HPDE6-E6E7 (cell line): ENCODE results near the gene DERL3.
A peak's percentile ranks its signal among the peaks of the same experiment; 100 is the strongest.
"Not testable (repeated sequence)": the region's sequence is repeated elsewhere in the genome, so short reads cannot be mapped to it uniquely, and the experiment has no call there.

ENCODE experiments used
- DNase-seq: peaks from one replicate; pipeline ENCODE4 v3.0.0; 2011; ENCODE audit warnings: missing footprints; ENCODE audit errors: extremely low spot score

DERL3 gene

GRCh38 chr22:23838681-23839468 lies at the start of gene DERL3:
TSS of gene DERL3 (minus strand) at chr22:23839006. CDS start at chr22:23838987, 19 bp downstream.
- peak; percentile 95 for DNase-seq

DNA sequence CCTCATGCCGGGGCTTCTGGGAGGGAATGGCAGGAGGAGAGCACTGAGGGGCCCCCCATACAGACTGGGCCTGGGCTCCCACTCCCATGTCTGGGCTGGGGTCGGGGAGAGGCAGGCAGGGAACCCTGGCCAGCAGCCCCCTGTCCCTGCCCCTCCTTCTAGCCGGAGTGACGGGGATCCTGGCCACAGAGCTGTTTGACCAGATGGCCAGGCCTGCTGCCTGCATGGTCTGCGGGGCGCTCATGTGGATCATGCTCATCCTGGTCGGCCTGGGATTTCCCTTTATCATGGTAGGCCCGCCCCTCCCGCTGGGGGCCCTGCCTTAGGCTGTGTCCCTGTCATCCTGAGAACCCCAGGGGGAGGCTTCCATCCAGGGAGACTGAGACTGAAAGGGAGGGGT lies 45.3 kb upstream of the DERL3 start:
- DNase-seq = no peak

DNA sequence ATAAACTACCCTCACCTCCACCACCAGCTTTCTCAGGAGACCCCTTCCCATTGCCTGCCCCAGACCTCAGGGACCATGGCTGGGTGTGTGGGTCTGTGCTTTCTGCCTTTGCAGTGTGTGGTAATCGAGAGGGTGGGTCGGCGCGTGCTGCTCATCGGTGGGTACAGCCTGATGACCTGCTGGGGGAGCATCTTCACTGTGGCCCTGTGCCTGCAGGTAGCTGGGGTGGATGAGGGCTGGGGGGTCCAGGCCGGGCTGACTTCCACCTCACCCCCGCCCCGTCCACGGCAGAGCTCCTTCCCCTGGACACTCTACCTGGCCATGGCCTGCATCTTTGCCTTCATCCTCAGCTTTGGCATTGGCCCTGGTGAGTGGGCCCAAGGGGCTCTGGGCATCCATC lies 44.9 kb upstream of the DERL3 start:
- no peak for DNase-seq

GRCh38 chr22:23882370-23882769 lies 43.6 kb upstream of the DERL3 start:
- no peak for DNase-seq

- no peak for DNase-seq
These were observed 39.4 kb upstream of the DERL3 start for GRCh38 chr22:23878219-23878618.

- no peak for DNase-seq
These were observed 38.8 kb upstream of the DERL3 start for GRCh38 chr22:23877566-23877965.

GRCh38 chr22:23875801-23876200 lies 37.0 kb upstream of the DERL3 start:
- DNase-seq = no peak

DNA sequence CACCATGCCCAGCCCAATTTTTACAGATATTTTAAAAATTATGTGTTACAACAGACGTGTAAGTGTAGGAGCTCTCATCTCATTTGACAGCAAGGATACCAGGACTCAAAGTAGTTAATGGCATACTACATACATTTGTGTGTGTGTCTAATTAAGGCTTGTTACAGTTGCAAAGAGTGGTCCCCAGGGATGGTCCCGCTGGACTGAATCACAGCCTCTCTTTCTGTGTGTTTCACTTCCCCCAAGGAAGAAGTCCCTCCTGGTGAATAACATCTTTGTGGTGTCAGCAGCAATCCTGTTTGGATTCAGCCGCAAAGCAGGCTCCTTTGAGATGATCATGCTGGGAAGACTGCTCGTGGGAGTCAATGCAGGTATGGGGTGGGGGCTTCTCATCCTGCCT lies 36.1 kb upstream of the DERL3 start:
- no peak for DNase-seq

DNA sequence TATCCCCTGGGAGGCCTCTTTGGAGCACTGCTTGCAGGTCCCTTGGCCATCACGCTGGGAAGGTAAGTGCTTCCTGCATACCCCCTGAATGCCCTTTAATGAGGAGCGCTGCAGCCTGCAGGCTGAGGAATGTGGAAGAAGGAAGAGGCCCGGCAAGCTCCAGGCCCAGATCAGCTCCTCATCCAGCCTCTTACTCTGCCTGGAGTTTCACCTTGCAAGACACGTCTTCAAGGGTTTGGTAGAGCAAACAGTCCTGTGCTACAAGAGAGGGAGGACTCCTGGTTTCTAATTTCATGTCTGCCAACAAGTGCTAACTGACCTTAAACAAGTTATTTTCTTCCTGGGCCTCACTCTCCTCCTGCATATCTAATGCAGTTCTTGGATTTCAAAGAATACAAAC lies 29.8 kb upstream of the DERL3 start:
- DNase-seq = no peak

GRCh38 chr22:23864499-23865154 lies 25.8 kb upstream of the DERL3 start:
- not testable (repeated sequence) for DNase-seq

GRCh38 chr22:23862103-23862502 lies 23.3 kb upstream of the DERL3 start:
- DNase-seq = peak; percentile 44

GRCh38 chr22:23860187-23860586 lies 21.4 kb upstream of the DERL3 start:
- DNase-seq = not testable (repeated sequence)

GRCh38 chr22:23859201-23859600 lies 20.4 kb upstream of the DERL3 start:
- DNase-seq = no peak

DNA sequence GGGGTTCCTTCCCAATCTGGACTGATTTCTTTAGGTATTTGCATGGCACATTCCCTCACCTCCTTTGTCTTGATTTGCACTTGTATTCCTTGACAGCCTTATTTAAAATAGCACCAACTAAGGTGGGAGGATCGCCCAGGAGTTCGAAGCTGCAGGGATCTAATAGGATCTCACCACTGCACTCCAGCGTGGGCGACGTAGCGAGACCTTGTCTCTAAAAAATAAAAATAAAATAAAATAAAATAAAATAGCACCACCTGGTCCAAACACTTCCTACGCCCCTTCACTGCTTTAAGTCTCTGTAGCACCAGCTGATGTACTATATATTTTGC lies 19.6 kb upstream of the DERL3 start:
- DNase-seq = no peak

GRCh38 chr22:23857606-23858483 lies 19.0 kb upstream of the DERL3 start, which contains the start of gene SLC2A11:
TSS of gene SLC2A11 (plus strand) at chr22:23857875. CDS start at chr22:23858000, 125 bp downstream.
- DNase-seq = peak; percentile 94

DNA sequence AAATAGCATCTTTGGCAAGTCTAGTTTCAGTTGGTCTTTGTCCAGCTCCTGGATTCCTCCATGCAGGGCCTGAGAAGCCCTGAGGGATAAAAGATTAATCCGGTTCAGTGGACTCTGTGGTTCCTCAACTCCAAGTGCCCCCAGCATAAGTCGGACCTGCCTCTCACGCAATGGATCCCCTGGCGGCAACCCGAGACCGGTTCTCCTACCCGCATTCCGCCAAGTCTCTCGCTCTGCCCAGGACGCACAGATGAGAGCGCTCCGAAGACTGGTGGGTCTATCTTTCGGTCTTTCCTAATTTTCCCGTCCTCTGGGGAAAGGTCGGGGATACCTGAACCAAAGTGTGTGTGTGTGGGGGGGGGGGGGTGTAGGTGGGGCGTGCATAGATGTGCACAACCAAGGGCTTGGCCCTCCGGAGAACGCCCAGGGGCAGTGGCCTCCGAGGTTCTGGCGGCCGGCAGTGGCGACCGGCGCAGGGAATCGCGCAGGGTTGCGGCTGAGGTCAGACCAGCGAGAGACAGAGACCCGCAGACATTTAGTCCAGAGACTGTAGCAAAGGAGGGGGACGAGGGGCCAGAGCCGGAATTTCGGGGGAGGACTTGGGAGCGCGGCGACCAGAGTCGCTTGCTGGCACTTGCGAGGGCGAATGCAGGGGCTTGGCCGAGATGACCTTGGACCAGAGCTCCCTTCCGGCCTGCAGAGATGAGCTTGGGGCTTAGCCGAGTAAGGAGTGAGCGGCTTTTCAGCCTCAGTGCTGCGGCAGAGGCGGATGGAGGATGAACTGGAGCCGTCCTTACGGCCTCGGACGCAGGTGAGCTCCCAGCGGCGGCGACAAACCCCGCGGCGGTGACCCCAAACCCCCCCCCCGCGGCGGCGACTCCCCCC lies 18.2 kb upstream of the DERL3 start:
- DNase-seq = no peak

DNA sequence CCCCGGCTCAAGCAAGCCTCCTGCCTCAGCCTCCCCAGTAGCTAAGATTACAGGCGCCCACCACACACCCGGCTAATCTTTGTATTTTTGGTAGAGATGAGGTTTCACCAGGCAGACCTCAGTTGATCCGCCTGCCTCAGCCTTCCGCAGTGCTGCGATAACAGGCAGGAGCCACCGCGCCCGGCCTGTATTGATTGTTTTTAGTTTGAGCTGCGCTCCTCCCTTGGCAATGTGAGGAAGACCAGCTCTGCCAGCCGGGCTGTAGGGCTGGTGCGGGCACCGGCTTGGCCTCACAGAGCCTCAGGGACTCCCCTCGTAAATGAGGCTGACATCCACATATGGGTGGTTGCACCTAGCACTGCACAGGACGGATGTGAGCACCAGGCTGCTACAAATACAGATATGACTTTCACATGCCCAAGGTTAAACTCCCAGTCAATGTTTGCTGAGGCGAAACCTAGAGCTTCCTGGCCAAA lies 11.4 kb upstream of the DERL3 start:
- no peak for DNase-seq

GRCh38 chr22:23849009-23850006 lies 10.5 kb upstream of the DERL3 start:
- peak; percentile 78 for DNase-seq

DNA sequence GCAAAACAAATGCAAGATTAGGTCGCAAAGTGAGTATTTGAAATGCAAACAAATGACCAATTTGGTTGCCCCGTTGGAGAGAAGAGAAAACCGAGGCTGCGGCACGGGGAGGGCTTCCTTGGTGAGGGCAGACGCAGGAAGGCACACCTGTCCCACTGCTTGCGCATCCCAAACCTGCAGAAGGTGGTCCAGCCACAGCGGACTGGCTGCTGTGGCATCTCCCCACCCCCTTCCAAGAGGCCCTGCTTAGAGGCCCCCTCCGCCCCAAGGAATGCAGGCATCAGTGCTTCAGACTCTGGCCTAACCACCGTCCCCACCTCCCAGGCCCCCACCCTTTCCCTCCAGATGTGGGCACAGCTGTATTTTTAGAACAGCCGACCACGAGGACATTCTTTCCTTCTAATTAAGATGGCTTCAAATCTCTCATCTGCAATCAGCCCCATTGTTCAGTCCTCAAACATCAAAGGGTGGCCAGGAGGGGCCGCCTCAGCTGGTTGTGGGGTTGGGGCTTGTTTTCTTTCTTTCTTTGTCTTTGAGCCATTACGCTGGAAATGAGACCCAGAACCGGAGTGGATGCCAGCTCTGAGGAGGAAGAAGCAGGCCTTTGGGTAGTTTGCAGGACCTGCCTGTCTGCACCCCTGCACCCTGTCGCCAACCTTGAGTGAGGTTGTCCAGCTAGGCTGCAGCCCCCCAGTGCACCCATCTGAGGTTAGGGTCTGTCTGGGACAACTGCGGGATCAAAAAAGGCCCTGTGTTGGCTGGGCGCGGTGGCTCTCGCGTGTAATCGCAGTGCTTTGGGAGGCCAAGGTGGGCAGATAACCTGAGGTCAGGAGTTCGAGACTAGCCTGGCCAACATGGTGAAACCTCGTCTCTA lies 9.4 kb upstream of the DERL3 start:
- DNase-seq = no peak
